Thoracic aorta (tissue), 2 donors: Measurements from ENCODE around the gene BPIFB2. TPM values are rescaled to one million over a fixed set of nuclear protein-coding genes. Genes with fewer than 3 reads are reported as not detected.

Source experiments
- ATAC-seq: fragments of 150-250 bp; one replicate; pipeline ENCODE4 v1.8.0; 2017; ENCODE audit warnings: low read depth; ENCODE audit not compliant: insufficient number of reproducible peaks, low FRiP score
- DNase-seq: peaks from one replicate; pipeline ENCODE4 v3.0.0-alpha.2; 2020; ENCODE audit warnings: low spot score
- H3K27ac ChIP-seq, 2 donors: fragments of 200-600 bp; sonication (generic); 1 replicate in 1 of 2; 2 replicates in 1 of 2; pipeline ENCODE4 v1.5.1; 2016; ENCODE audit warnings: mild to moderate bottlenecking in 2 of 2, moderate library complexity in 2 of 2
- H3K27me3 ChIP-seq: fragments of 200-600 bp; sonication (generic); replicated peaks from 2 replicates; pipeline ENCODE4 v1.6.0; 2016; ENCODE audit warnings: mild to moderate bottlenecking; ENCODE audit not compliant: insufficient read depth
- H3K36me3 ChIP-seq: fragments of 200-600 bp; sonication (generic); one replicate; pipeline ENCODE4 v1.5.1; 2016
- H3K4me1 ChIP-seq, 2 donors: fragments of 200-600 bp; sonication (generic); 1 replicate in 1 of 2; 2 replicates in 1 of 2; pipeline versions ENCODE4 v1.5.1 to v1.6.0; 2016; ENCODE audit warnings: low read depth in 2 of 2, mild to moderate bottlenecking in 1 of 2; ENCODE audit not compliant: control insufficient read depth in 1 of 2
- H3K4me3 ChIP-seq: fragments of 200-600 bp; sonication (generic); 2 replicates; pipeline ENCODE4 v1.5.1; 2016; ENCODE audit warnings: mild to moderate bottlenecking
- H3K9me3 ChIP-seq: fragments of 200-600 bp; sonication (generic); 2 replicates; pipeline ENCODE4 v1.5.1; 2016
- CTCF ChIP-seq: fragments of 200-600 bp; sonication (generic); IDR thresholded peaks from one replicate; pipeline ENCODE4 v1.5.1; 2019; ENCODE audit warnings: antibody characterized with exemption
- total RNA-seq, 2 donors: library from RNA; depleted of rRNA; stranded (reverse); fragments of >200 nt; gene quantifications; one replicate each; pipeline versions ENCODE4 v1.1.0 to v1.2.3, GENCODE V29; 2016

Gene BPIFB2
- total RNA-seq, 2 donors from 2014 or later = not detected

GRCh38 chr20:32968478-32969241, 38.8 kb upstream of the BPIFB2 start:
- H3K36me3 ChIP-seq = no peaks in the 10 kb centered on the region
- no peak for ATAC-seq
- H3K27me3 ChIP-seq = no peaks in the 10 kb centered on the region
- TF ChIP-seq CTCF = no peak
- H3K4me1 ChIP-seq = no peaks in the 10 kb centered on the region
- no peak for DNase-seq
- no peak overlapping the region for H3K27ac ChIP-seq
- H3K4me3 ChIP-seq = no peak overlapping the region
- H3K9me3 ChIP-seq = no peaks in the 10 kb centered on the region

GRCh38 chr20:32969356-32970114, 38.0 kb upstream of the BPIFB2 start:
- Histone ChIP-seq H3K36me3 (no peaks in the 10 kb centered on the region), H3K9me3 (no peaks in the 10 kb centered on the region), H3K27me3 (no peaks in the 10 kb centered on the region), H3K4me3 (no peak overlapping the region), H3K4me1 (no peaks in the 10 kb centered on the region), H3K27ac (no peak overlapping the region)
- ATAC-seq (no peak), DNase-seq (no peak)
- TF ChIP-seq CTCF = no peak

GRCh38 chr20:32970115-32970972, 37.2 kb upstream of the BPIFB2 start:
- DNase-seq (no peak), ATAC-seq (no peak)
- no peaks in the 10 kb centered on the region for H3K27me3 ChIP-seq
- H3K4me1 ChIP-seq = no peaks in the 10 kb centered on the region
- H3K9me3 ChIP-seq = no peaks in the 10 kb centered on the region
- no peaks in the 10 kb centered on the region for H3K36me3 ChIP-seq
- H3K4me3 ChIP-seq = no peak overlapping the region
- TF ChIP-seq CTCF = no peak
- H3K27ac ChIP-seq = no peak overlapping the region

- ATAC-seq = no peak
- H3K27ac ChIP-seq = no peak overlapping the region
- DNase-seq = no peak
- no peaks in the 10 kb centered on the region for H3K4me1 ChIP-seq
- H3K36me3 ChIP-seq = no peaks in the 10 kb centered on the region
- H3K9me3 ChIP-seq = no peaks in the 10 kb centered on the region
- no peak for TF ChIP-seq CTCF
- no peaks in the 10 kb centered on the region for H3K27me3 ChIP-seq
- H3K4me3 ChIP-seq = no peak overlapping the region
Observed at GRCh38 chr20:32970973-32971300, 36.6 kb upstream of the BPIFB2 start.

GRCh38 chr20:32971703-32972161, 35.8 kb upstream of the BPIFB2 start:
- no peak for TF ChIP-seq CTCF
- no peak for ATAC-seq
- DNase-seq = no peak
- H3K4me3 ChIP-seq = no peak overlapping the region
- H3K4me1 ChIP-seq = no peaks in the 10 kb centered on the region
- no peaks in the 10 kb centered on the region for H3K27me3 ChIP-seq
- H3K27ac ChIP-seq = no peak overlapping the region
- no peaks in the 10 kb centered on the region for H3K9me3 ChIP-seq
- no peaks in the 10 kb centered on the region for H3K36me3 ChIP-seq
